Stimulated activated naive CD8-positive, alpha-beta T cell treated with anti-CD3 and anti-CD28 coated beads, Interleukin-15, amount 100 ng/mL, for 72 hours (primary cell): ENCODE results near the gene MEX3D.

Experiments
- ATAC-seq: fragments of 150-1000 bp; cut with Tn5 transposase; 2 replicates; pipeline ENCODE4 v1.10.0; 2021; ENCODE audit warnings: mild to moderate bottlenecking, moderate library complexity
- DNase-seq, 2 donors: peaks; one replicate each; pipeline ENCODE4 v3.0.0; 2021 to 2022
- H3K27ac Mint-ChIP-seq, 2 donors: one replicate each; pipeline ENCODE4 v1.8.0; 2022; ENCODE audit warnings: mild to moderate bottlenecking in 2 of 2, mixed read lengths in 2 of 2, moderate library complexity in 2 of 2
- H3K27me3 Mint-ChIP-seq: one replicate; pipeline ENCODE4 v1.8.0; 2022; ENCODE audit warnings: mixed read lengths
- H3K4me1 Mint-ChIP-seq: one replicate; pipeline ENCODE4 v1.8.0; 2022; ENCODE audit warnings: mild to moderate bottlenecking, mixed read lengths
- H3K4me3 Mint-ChIP-seq, 2 donors: one replicate each; pipeline ENCODE4 v1.8.0; 2022; ENCODE audit warnings: mild to moderate bottlenecking in 2 of 2, mixed read lengths in 2 of 2, moderate library complexity in 1 of 2
- H3K9me3 Mint-ChIP-seq, 2 donors: one replicate each; pipeline ENCODE4 v1.8.0; 2022; ENCODE audit warnings: mixed read lengths in 2 of 2

The MEX3D gene

DNA sequence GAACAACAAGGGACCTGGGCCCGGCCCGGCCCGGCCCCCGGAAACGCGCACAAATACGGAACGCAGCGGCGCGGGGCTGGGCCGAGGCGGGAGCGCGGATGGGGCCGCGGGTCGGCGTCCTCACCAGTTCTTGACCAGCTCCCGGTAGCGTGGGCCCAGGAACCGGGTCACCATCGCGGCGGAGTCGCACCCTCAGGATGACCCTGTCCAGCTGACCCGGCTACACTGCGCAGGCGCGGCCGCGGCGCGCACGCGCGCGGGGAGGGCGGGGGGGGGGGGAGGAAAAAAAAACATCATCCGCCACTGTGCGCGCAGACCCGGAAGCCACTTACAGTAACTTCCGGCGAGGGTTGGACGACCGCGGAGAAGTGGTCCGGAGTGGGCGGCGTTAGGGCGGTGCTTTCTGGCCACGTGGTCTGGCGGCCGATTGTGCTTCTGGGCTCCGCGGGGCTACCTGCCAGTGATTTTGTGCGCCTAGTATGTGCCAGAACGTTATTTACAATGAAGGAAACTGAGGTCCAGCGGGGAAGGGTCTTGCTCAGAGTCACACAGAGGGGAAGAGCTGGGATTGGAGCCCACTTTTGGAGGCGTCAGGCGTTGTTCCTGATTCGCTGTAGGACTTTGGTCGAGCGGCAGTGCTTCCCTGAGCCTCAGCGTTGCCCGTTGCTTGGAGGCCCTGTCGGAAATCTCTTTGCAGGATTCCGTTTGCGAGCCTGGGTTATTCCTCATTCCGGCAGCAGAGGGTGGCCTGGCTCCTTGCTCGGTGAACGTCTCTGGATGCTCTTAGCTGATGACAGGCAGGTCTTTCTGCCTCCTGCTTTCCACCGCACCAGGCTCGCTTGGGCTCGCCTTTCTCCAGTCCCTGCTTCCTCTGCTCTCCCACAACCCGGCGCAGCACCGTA, 37.4 kb upstream of the MEX3D start, which contains the start of gene UQCR11:
Gene UQCR11 (minus strand): TSS at position 227 of the 902 bp plus-strand sequence. CDS start 53 bp downstream, at position 174.
- Mint-ChIP-seq H3K4me3 (peak within 1 kb of the TSS; percentile 95 to 96), H3K27me3 (no peaks in the 10 kb centered on the region), H3K27ac (peak within 1 kb of the TSS; percentile 98 to 99), H3K9me3 (no peaks in the 10 kb centered on the region), H3K4me1 (peaks cover 68% of the 10 kb centered on the region)
- DNase-seq (peak; percentile 91 to 95), ATAC-seq (peak; percentile 93)

DNA sequence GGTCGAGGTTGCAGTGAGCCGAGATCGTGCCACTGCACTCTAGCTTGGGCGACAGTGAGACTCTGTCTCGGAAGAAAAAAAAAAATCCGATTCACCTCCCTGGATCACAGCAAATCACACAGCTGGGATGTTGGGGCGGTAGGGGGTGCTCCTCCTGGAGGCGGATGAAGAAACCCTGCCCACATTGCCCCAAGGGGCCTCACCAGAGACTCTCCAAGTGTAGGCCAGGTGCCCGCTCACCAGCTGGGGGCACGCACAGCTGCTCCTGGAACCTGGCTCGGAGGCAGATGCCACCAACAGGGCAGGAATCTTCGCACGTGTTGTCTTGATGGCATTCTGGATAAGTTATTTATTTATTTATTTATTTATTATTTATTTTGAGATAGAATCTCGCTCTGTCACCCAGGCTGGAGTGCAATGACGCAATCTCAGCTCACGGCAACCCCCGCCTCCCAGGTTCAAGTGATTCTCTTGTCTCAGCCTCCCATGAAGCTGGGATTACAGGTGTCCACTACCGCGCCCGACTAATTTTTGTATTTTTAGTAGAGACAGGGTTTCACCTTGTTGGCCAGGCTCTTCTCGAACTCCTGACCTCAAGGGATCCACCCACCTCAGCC, 34.1 kb upstream of the MEX3D start:
- ATAC-seq (no peak), DNase-seq (no peak)
- H3K4me1 Mint-ChIP-seq = peaks cover 49% of the 10 kb centered on the region
- peak overlapping the region in 1 of 2 donors; percentile 82 for H3K27ac Mint-ChIP-seq
- H3K4me3 Mint-ChIP-seq = no peak overlapping the region
- no peaks in the 10 kb centered on the region for H3K27me3 Mint-ChIP-seq
- H3K9me3 Mint-ChIP-seq = no peaks in the 10 kb centered on the region

DNA sequence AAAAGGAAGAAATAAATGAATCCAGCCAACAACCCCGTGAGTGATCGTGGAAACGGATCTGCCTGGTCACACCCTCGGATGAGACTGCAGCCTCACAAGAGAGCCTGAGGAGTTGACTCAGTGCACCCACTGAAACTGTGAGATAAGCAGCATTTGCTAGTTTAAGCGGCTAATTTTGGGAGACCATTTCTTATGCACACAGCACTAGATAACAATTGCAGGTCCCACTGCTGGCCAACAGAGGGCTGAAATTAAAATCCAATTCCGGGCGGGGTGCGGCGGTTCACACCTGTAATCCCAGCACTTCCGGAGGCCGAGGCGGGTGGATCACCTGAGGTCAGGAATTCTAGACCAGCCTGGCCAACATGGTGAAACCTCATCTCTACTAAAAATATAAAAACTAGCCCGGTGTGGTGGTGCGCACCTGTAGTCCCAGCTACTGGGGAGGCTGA, 33.5 kb upstream of the MEX3D start:
- Mint-ChIP-seq H3K27ac (no peak overlapping the region), H3K4me1 (peaks cover 47% of the 10 kb centered on the region), H3K9me3 (no peaks in the 10 kb centered on the region), H3K4me3 (no peak overlapping the region), H3K27me3 (no peaks in the 10 kb centered on the region)
- ATAC-seq = no peak
- no peak for DNase-seq

DNA sequence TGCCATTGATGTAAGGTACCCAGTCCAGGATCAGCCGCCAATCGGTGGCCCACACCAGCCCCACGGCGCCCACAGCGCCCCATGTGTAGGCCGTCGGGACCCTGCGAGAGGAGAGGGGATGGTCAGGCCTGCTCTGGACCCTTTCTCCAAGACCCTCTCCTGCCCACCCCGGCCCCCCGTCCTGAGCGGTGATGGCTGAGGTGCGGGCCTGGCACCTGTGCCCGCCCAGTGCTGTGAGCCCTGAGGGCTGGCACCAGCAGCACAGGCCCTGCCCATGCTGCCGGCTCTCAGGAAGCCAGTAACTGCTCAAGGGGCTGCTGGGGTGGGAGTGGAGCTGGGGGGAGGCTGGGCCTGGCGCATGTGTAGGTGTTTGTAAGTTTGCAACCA, 31.3 kb upstream of the MEX3D start:
- Mint-ChIP-seq H3K9me3 (no peaks in the 10 kb centered on the region), H3K4me1 (peaks cover 29% of the 10 kb centered on the region), H3K27ac (peak overlapping the region in 1 of 2 donors; percentile 71), H3K27me3 (no peaks in the 10 kb centered on the region), H3K4me3 (no peak overlapping the region)
- DNase-seq = no peak
- ATAC-seq = no peak

DNA sequence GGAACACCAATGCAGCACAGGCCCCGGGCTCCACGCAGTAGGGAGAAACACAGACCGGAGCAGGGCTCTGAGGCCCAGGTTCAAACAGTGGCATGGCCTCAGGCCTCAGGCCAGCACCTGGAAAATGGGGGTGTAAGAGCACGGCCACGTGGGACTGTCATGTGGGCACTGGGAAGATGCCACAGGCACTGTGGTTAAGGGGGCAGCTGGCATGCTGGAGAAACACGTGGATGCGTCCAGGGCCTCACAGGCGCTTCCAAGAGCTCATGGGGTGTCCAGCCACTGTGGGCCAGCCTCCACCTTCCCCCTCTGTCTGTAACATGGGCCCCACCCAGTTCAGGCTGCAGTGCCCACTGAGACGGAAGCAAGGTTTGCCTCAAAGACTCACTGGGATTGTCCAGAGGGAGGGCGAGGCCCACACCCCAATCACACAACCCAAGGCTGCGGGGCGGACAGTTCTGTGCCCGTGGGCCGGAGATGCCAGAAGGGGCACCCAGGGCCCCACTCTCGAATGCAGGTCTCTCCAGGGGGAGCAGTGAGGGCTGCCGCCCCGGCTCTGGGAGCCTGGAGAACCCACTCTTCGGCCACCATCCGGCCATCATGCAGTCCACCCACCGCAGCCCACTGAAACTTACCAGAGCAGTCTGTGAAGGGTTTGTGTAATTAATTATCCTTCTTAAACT, 30.8 kb upstream of the MEX3D start:
- H3K27ac Mint-ChIP-seq = peak overlapping the region in 1 of 2 donors; percentile 71

DNA sequence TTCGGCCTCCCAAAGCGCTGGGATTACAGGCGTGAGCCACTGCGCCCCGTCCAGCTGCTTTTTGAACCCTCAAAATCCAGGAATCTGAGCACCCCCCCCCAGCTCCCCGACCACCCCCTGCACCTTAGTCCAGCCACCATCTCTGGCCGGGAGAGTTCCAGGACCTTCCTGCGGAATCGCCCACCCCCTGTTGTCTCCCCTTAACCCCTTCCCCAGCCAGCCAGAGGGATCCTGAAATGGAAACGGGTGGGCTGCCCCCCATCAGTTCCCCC, 25.3 kb upstream of the MEX3D start:
- no peak for ATAC-seq
- Mint-ChIP-seq H3K4me3 (peak overlapping the region; percentile 94 to 95), H3K9me3 (no peaks in the 10 kb centered on the region), H3K4me1 (peaks cover 39% of the 10 kb centered on the region), H3K27ac (peak overlapping the region in 1 of 2 donors; percentile 94), H3K27me3 (no peaks in the 10 kb centered on the region)
- no peak for DNase-seq

More for the DNA sequence above, 30.8 kb upstream of the MEX3D start:
- Mint-ChIP-seq H3K27me3 (no peaks in the 10 kb centered on the region), H3K9me3 (no peaks in the 10 kb centered on the region), H3K4me3 (no peak overlapping the region), H3K4me1 (peaks cover 25% of the 10 kb centered on the region)
- no peak for ATAC-seq
- DNase-seq = no peak

DNA sequence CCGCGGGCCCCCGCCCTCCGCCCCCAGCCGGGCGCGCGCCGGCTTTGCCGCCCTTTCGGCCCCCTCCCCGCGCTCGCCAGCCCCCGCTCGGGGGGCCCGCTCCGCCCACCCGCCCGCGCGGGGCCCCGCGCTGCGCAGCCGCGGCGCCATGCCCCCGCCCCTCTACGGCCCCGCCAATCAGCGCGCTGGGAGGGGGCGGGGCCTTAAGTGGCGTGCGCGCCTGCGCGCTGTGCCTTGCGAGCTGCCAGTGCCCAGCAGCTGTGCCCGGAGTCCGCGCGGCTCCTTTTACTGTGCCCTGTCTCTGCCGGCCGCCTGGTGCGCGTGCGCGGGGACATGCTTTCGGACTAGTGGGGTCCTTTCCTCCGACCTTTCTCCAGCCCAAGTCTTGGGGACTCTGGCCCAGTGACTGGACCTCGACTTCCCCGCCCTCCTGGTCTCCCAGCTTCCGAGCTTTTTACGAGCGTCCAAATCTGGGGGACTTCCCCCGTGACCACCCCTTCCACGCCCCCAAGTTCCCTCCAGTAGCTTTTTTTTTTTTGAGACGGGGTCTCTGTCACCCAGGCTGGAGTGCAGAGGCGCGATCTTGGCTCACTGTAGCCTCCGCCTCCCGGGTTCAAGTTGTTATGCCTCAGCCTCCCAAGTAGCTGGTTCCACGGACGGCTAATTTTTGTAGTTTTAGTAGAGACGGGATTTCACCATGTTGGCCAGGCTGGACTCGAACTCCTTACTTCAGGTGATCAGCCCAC, 24.8 kb upstream of the MEX3D start, which contains the start of gene MBD3:
Gene MBD3 (minus strand): TSS at position 111 of the 746 bp plus-strand sequence. CDS start 234 bp downstream, outside the sequence.
- DNase-seq (peak in 1 of 2 donors; percentile 91), ATAC-seq (peak; percentile 83)
- H3K9me3 Mint-ChIP-seq = no peaks in the 10 kb centered on the region
- peak within 1 kb of the TSS; percentile 94 to 97 for H3K27ac Mint-ChIP-seq
- H3K27me3 Mint-ChIP-seq = no peaks in the 10 kb centered on the region
- H3K4me1 Mint-ChIP-seq = peaks cover 39% of the 10 kb centered on the region
- H3K4me3 Mint-ChIP-seq = peak within 1 kb of the TSS; percentile 95

DNA sequence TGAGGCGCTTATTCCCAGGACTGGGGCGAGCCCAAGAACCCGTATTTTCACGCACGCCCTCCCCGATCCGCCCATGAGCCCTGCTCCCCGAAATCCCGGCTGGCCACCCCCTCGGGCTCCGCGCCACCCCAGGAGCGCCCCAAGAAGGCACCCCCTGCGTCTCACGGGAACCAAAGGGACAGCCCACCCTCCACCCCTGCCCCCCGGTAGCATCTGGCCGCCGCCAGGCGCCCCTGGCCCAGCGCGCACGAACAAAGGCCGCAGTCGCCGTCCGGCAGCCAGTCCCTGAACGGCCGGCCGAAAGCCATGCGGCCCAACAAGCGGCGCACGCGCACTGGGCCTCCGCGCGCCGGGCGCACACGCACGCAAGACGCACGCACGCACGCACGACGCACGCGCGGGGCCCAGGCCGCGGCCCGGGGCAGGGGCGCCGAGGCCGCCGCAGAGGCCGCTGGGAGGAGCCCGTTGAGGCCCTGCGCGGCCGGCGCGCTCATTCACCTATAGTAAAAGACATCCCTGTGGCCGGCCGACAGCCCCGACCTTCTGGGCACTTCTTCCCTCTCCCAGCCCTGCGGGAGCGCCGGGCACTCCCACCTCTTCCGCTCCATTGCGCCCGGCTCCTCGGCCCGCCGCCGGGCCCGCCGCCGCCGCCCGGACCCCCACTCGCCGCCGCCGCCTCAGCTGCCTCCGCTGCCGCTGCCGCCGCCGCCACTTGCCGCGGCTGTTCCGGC, 24.1 kb upstream of the MEX3D start:
- no peaks in the 10 kb centered on the region for H3K27me3 Mint-ChIP-seq
- ATAC-seq = peak; percentile 92
- H3K9me3 Mint-ChIP-seq = no peaks in the 10 kb centered on the region
- peak overlapping the region; percentile 94 to 97 for H3K27ac Mint-ChIP-seq
- peak overlapping the region; percentile 91 to 95 for H3K4me3 Mint-ChIP-seq
- DNase-seq = peak; percentile 86 to 90
- H3K4me1 Mint-ChIP-seq = peaks cover 35% of the 10 kb centered on the region

DNA sequence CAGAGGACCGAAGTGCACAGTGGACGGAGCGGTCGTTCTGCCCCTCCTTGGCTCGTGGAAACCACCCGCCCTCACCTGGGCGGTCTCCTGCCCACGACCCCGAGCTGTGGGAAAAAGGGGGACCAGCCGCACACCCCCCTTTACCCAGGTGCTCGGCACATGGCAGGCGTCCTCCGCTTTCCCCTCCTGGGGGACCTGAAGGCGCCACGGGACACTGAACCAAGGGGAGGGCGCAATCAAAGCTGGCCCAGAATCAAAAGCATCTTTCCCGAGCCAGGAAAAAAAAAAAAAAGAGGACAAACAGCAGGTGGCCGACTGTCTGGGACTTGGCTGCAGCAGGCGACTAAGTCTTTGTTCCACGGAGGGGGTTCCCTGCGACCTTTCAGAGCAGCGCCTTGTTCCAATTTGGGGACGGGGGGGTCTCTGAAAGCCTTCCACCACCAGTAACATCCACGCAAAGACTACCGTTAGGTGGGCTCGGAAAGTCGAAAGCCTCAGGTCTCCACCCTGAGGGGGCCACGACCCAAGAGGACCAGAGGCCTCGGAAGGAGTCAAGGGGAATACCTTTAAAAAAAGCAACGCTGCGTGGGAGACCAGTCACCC, 23.4 kb upstream of the MEX3D start:
- no peaks in the 10 kb centered on the region for H3K9me3 Mint-ChIP-seq
- DNase-seq (peak in 1 of 2 donors; percentile 30), ATAC-seq (no peak)
- peaks cover 35% of the 10 kb centered on the region for H3K4me1 Mint-ChIP-seq
- peak overlapping the region; percentile 94 to 97 for H3K27ac Mint-ChIP-seq
- peak overlapping the region; percentile 91 to 95 for H3K4me3 Mint-ChIP-seq
- no peaks in the 10 kb centered on the region for H3K27me3 Mint-ChIP-seq

DNA sequence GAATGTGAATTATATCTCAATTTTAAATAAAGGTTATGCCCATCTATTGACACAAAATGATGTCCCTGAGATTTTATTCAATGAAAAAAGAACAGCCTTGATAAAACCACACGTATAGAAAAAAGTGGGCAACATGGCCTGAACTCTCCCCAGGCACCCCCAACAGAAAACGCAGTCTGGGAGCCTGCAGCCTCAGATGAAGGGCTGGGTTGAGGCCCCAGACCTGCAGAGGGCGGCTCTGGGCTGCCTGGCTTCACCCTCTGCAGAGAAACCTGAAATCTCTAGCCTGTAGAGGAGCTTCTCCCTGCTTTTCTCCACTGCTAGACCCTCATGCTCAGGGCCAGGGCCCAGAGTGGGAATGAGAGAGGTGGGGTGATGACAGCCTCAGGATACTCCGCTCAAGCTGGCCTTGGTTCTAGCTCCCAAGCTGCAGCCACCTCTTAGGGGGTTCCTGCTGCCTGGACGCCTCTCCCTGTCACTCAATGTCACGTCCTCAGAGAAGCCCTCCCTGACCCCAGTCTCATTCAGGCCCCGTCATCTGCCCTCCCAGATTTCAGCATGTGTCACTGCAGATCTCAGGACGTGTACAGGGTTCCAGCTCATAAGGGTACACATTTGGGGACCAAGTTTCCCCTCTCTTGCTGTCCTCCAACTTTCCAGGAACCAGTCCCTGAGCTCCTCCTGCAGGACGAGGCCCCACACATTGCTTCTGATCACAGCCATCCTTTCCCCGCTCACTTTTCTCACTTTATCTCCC, 22.7 kb upstream of the MEX3D start:
- peak overlapping the region; percentile 94 to 97 for H3K27ac Mint-ChIP-seq

DNA sequence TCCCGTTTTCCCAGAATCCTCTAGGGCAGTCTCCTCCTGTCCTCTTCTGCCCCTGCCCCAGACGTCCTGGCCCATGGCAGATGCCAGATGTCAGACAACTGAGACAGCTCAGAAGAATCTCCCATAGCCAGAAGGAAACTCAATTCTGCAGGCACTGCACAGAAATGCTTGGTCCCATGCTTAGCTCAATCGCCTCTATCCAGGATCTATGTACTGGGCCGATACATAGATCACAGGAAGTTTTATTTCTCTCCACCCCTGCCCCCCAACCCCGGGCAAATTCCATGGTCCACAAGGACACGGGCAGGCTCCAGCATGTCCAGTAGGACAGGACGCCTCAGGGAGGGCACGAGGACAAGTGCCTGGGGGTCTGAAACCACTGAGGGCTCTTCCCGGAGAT, 19.7 kb upstream of the MEX3D start:
- Mint-ChIP-seq H3K9me3 (no peaks in the 10 kb centered on the region), H3K27ac (peak overlapping the region in 1 of 2 donors; percentile 39), H3K4me1 (peaks cover 34% of the 10 kb centered on the region), H3K27me3 (no peaks in the 10 kb centered on the region), H3K4me3 (no peak overlapping the region)
- no peak for DNase-seq
- no peak for ATAC-seq

More for the DNA sequence above, 22.7 kb upstream of the MEX3D start:
- H3K4me3 Mint-ChIP-seq = peak overlapping the region; percentile 91 to 95
- peaks cover 39% of the 10 kb centered on the region for H3K4me1 Mint-ChIP-seq
- DNase-seq (no peak), ATAC-seq (peak; percentile 34)
- no peaks in the 10 kb centered on the region for H3K27me3 Mint-ChIP-seq
- no peaks in the 10 kb centered on the region for H3K9me3 Mint-ChIP-seq

DNA sequence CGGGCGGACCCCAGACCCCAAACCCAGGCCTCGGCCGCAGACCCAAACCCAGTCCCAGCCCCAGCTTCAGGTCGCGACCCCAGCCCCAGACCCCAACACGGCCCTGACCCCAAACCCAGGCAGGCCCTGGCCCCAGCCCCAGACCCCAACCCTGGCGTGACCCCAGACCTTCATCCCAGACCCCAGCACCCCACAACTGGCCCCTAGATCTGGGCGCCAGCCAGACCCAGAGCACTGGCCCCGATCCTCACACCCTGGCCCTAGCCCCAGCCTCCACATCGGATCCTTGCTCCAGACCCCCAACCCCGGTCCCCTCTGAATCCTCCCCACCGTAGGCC, 17.1 kb upstream of the MEX3D start:
- ATAC-seq (no peak), DNase-seq (no peak)
- H3K4me3 Mint-ChIP-seq = no peak overlapping the region

DNA sequence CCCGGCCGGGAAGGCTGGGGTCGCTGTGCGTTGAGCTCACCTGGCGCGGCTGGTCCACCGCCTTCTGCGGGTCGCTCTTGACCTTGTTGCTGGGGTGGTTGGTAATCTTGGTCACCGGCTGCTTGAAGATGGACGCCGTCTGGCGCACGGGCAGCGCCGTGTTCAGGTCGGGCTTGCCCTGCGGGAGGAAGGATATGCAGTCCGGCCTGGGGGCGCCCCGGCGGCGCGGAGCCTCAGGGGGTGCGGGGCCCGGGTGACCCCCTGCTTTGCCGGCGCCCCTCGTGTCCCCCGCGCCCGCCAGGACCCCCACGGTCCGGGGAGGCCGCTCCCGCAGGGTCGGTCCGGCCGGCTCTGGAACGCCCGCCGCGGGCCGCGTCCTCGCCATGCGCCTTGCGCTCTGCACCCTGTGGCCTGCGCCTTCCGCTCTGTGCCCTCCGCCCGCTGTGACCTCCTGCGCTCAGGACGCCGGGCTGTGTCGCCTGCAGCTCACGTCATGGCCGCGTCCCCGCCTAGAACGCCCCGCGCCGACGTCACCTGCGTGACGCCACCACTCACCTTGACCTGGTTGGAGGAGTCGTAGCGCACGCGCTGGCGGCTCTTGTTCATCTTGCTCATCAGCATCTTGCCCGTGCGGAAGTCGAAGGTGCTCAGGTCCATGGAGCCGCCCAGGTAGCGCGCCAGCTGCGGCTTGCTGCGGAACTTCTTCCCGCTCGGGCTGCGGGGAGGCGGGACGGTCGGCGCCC, 16.5 kb upstream of the MEX3D start:
- Mint-ChIP-seq H3K27ac (peak overlapping the region in 1 of 2 donors; percentile 22), H3K4me3 (no peak overlapping the region), H3K4me1 (peaks cover 14% of the 10 kb centered on the region), H3K9me3 (no peaks in the 10 kb centered on the region), H3K27me3 (no peaks in the 10 kb centered on the region)
- ATAC-seq (peak; percentile 75), DNase-seq (no peak)

More for the DNA sequence above, 17.1 kb upstream of the MEX3D start:
- Mint-ChIP-seq H3K4me1 (peaks cover 19% of the 10 kb centered on the region), H3K27ac (no peak overlapping the region), H3K9me3 (no peaks in the 10 kb centered on the region), H3K27me3 (no peaks in the 10 kb centered on the region)
